ENCODE results near the gene HEMK1.

DNA sequence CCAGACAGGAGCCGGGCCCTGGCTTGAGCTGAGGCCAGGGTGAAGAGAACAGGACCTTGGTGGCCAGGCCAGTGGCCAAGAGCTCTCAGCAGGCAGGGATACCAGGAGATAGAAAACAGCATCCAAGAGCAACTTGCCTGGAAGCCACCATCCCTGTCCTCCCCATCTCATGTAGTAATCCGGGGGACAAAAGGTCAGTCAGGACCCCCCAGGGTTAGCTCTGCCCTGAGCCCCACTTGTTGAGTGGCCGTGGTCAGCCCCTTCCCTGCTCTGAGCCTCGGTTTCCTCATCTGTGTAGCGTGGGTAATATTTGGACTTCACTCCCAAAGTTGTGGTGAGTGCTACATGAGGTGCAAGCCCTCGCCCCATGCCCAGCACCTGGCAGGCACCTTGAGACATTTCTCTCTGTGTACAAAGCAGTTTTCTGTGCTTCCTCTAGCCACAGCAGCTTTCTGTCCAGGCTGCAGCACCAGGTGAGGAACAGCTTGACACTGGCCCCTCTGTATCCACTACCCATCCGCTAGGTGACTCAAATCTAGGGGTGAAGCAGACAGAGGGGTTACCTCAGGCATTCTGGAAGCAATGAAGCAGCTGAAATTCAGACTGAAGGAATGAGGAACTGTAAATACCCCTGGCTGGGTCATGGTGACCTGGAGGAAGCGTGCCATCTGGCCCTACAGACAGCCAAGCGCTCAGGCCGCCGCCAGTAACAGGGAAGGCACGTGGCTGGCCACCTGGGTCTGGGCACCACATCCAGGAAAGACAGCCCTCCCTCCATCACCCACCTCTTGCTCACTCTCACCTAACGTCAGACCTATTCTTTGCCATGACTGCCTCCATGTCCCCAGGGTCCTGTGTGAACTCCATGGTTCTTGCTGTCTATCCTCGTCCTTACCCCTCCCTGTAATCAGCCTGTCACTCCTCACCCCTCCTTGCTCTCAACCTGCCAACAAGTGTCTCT, 35.6 kb downstream of the HEMK1 start:
- TF ChIP-seq EZH2phosphoT487 (IDR thresholded peaks at IDR 0.05; ENCODE audit: borderline replicate concordance, low read length) (no peak), CTCF (IDR thresholded peaks at IDR 0.05; ENCODE audit: low read depth, low read length, poor library complexity, severe bottlenecking) (no peak)

Data from DOHH2 (cell line).